Stimulated activated CD8-positive, alpha-beta memory T cell treated with anti-CD3 and anti-CD28 coated beads, Interleukin-4, amount 100 ng/mL, for 1 hour (primary cell): ENCODE measurements around the gene NUDC.
"Not testable (repeated sequence)": the region's sequence is repeated elsewhere in the genome, so short reads cannot be mapped to it uniquely, and the experiment has no call there.

ENCODE experiments used
- DNase-seq, 2 donors: peaks; one replicate each; pipeline ENCODE4 v3.0.0-alpha.2; 2020; ENCODE audit warnings: low read depth in 2 of 2, low spot score in 1 of 2

Gene NUDC

GRCh38 chr1:26989403-26990109 is 68.0 kb downstream of the NUDC start:
- not testable (repeated sequence) for DNase-seq

- no peak for DNase-seq
Observed at GRCh38 chr1:26991310-26992116, 70.0 kb downstream of the NUDC start.

GRCh38 chr1:26993237-26994019 is 71.9 kb downstream of the NUDC start, which contains the start of gene TRNP1:
Gene TRNP1 (plus strand): TSS chr1:26993692. CDS start chr1:26993787, 95 bp downstream.
- peak; percentile 16 to 37 for DNase-seq

GRCh38 chr1:26994020-26994786 is 72.7 kb downstream of the NUDC start:
- DNase-seq = no peak

GRCh38 chr1:26994787-26995517 is 73.4 kb downstream of the NUDC start:
- DNase-seq = no peak

GRCh38 chr1:26996024-26996423 is 74.5 kb downstream of the NUDC start:
- no peak for DNase-seq
